Measurements from ENCODE around the gene CDC42EP4.
"Not testable (repeated sequence)": the region's sequence is repeated elsewhere in the genome, so short reads cannot be mapped to it uniquely, and the experiment has no call there.

Gene CDC42EP4

GRCh38 chr17:73318836-73319235 is 7.0 kb upstream of the CDC42EP4 start:
- no peak for DNase-seq

- no peak for DNase-seq
Observed at GRCh38 chr17:73318427-73318813, 6.6 kb upstream of the CDC42EP4 start.

DNA sequence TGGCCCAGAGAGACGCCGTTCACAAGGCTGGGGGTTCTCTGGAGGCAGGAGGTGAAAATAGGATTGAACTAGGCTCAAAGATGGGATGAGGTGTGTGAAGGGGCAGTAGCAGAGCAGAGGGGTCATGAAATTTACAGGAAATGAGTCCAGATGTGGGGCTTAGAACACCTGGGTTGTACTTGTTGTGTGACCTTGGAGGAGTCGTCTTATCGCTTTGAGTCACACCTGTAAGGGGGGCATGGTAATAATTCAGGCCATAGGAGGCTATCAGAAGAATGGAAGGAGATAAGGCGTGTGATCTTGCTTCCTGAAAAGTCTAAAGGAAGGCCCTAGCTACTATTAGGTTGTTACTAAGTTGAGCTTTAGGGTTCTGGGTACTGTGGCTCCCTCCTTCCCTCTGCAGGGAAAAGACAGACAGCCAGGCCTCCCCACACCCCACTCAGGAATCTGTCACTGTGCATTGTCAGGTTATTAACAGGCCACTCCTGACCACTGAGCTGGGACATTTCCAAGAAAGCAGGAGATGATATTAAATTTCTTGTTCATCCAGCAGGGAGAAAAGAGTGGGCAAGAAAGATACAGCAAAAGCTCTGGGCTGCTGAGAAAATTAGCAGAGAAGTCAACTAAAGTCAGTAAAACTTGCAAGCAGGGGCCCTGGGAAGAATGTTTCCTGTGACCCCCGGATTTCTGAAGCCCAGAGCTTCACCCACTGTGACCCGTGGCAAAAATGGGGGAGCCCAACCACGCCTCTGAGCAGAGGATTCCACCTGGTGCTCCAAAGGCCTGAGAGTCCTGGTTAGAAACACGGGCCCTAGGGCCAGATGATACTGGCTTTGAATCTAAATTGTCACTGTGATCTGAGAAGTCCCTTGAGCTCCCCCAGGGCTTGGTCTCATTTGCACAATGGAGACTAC is 6.0 kb upstream of the CDC42EP4 start:
- no peak for DNase-seq

GRCh38 chr17:73316919-73317505 is 5.2 kb upstream of the CDC42EP4 start:
- no peak for DNase-seq

DNA sequence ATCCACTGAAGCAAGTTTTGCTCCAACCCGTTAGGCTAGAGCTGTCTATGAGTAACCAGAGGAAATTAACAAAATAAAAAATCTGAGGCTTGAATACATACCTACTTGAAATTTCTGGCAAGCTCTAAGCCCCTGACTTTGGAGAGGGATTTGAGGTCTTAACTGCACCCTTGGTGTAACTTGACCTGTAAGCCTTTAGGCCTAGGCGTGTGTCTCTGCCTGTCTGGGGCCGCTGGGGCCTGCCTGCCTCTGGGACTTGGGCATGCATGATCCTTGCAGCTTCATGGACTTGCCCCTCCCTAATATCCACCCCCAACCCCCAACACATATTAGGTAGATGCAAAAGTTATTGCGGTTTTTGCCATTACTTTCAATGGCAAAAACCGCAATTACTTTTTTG is 3.7 kb upstream of the CDC42EP4 start:
- no peak for DNase-seq

- no peak for DNase-seq
Observed at GRCh38 chr17:73313526-73314127, 1.8 kb upstream of the CDC42EP4 start.

DNA sequence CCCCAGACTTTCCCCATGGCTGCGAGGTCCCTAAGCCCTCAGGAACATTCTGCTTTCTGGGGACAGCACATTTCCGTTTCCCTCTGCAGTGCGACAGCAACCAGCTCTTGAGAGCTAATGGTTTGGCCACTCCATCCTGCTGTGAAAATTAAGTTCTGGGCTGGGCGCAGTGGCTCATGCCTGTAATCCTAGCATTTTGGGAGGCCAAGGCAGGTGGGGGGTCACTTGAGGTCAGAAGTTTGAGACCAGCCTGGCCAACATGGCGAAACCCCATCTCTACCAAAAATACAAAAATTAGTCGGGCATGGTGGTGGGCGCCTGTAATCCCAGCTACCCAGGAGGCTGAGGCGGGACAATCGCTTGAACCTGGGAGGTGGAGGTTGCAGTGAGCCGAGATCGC is 1.1 kb upstream of the CDC42EP4 start:
- DNase-seq: not testable (repeated sequence)

GRCh38 chr17:73311428-73311780 is 397 bp downstream of the CDC42EP4 start:
- no peak for DNase-seq

DNA sequence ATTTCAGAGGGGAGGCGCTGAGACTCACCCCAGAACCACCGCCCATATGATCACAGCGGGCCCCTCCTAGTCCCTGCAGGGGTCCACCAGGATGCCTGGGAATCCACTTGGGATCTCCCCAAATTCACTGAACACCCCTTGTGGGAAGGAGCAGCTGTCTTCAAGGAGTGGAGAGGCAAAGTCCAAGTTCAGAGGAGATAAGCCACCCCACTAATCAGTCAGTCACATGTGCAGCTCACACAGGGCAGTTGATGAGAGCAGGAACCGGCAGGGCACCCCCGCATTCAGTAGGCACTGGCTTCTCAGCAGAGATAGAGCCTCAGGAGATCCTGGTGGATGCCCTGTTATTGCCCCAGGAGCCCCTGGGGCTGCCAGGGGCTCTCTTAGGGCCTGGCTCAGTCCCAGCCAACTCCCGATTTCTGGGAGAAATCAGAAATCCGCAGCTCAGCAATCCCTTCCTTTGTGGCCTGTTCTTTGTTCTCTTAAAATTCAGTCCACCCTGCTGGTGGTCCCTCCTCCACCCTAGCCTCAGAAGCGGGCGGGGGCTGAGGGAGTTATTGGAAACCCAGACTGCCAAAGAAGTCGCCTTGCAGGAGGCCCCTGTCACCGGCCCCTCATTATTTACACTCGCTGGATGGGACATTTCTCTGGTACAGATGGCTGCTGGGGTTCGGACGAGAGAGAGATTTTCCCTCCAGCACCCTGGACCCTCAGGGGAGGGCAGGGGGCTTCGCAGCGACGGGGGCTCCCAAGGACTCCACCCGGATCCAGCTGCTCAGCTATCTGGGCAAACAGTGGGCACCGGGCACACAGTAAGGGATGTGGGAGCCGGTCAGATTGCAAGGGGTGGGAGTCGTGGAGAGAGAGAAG is 1.8 kb downstream of the CDC42EP4 start:
- no peak for DNase-seq

- not testable (repeated sequence) for DNase-seq
Observed at GRCh38 chr17:73308959-73309358, 2.8 kb downstream of the CDC42EP4 start.

- no peak for DNase-seq
Observed at GRCh38 chr17:73308017-73308823, 3.6 kb downstream of the CDC42EP4 start.

- no peak for DNase-seq
Observed at GRCh38 chr17:73307130-73307529, 4.7 kb downstream of the CDC42EP4 start.

- DNase-seq: no peak
Observed at GRCh38 chr17:73305845-73306836, 5.7 kb downstream of the CDC42EP4 start.

GRCh38 chr17:73304971-73305812 is 6.6 kb downstream of the CDC42EP4 start:
- no peak for DNase-seq

- no peak for DNase-seq
Observed at GRCh38 chr17:73304438-73304837, 7.4 kb downstream of the CDC42EP4 start.

- DNase-seq: no peak
Observed at GRCh38 chr17:73302189-73302588, 9.6 kb downstream of the CDC42EP4 start.

DNA sequence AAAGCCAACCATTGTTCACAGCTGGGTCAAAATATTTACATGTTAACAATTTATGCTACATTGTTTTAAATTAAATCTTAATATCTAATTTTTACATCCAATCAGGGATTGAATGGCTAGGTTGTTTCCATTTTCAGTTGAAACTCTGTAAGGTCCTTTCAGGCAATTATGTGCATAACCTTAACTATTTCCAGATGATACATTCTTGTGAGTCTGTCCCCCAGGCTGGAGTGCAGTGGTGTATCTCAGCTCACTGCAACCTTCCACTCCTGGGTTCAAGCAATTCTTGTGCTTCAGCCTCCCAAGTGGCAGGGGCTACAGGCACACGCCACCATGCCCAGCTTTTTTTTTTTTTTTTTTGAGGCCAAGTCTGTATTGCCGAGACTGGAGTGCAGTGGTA is 10.4 kb downstream of the CDC42EP4 start:
- DNase-seq: no peak

GRCh38 chr17:73300392-73300791 is 11.4 kb downstream of the CDC42EP4 start:
- no peak for DNase-seq

DNA sequence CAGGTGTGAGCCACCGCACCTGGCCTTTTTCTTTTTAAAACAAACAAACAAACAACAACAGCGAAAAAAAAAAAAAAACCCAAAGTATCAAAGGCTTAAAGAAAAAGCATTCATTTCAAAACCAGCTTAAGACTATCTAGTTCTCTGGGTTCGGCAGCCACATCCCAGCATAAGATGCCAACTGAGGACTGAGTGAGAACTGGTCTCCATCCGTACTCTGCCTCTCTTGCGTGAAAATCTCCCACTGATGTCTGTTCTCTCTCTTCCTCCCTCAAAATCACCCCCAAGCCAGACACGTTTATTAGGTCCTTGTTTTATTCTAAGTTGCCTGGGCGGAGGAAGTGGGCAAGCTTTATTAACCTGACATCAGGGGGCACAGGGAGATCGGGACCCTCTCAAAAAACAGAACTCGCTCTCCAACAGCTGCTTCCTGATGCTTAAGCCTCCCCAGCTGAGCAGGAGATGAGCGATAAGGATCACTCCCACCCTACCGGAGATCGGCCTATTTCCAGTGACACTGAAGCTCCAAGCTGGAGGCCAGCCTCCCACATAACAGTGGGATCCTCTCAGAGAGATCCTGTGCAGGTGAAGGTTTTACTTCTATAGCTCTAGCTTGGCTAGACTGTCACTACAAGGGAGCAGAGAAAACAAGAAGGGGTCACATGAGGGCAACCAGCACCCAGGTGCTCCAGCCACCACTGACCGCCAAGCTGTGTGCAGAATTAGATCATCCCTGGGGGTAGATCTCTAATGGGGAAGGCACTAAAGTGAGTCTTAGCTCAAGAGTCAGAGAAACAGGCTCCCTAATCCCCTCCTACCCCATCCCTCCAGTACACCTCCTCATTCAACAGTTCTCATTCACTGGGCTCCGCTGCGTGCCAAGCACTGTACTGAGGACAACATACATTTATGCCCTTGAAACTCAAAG is 13.6 kb downstream of the CDC42EP4 start:
- DNase-seq: no peak
